Activated naive CD8-positive, alpha-beta T cell treated with anti-CD3 and anti-CD28 coated beads for 36 hours (primary cell): ENCODE data around the gene MLN. TPM values are rescaled to one million over a fixed set of nuclear protein-coding genes. Genes with fewer than 3 reads are reported as not detected.

ENCODE experiments used
- DNase-seq: peaks from one replicate; pipeline ENCODE4 v3.0.0; 2021
- H3K27ac Mint-ChIP-seq: one replicate; pipeline ENCODE4 v1.8.0; 2022; ENCODE audit warnings: mild to moderate bottlenecking, moderate library complexity, mixed read lengths
- H3K27me3 Mint-ChIP-seq: one replicate; pipeline ENCODE4 v1.8.0; 2022; ENCODE audit warnings: mild to moderate bottlenecking, mixed read lengths
- H3K36me3 Mint-ChIP-seq: one replicate; pipeline ENCODE4 v1.8.0; 2021; ENCODE audit warnings: mild to moderate bottlenecking, mixed read lengths
- H3K4me1 Mint-ChIP-seq: one replicate; pipeline ENCODE4 v1.8.0; 2021; ENCODE audit warnings: mixed read lengths
- H3K4me3 Mint-ChIP-seq: one replicate; pipeline ENCODE4 v1.8.0; 2022; ENCODE audit warnings: mild to moderate bottlenecking, moderate library complexity, mixed read lengths
- H3K9me3 Mint-ChIP-seq: one replicate; pipeline ENCODE4 v1.8.0; 2022; ENCODE audit warnings: mixed read lengths
- total RNA-seq, 2 experiments: library from RNA; stranded (reverse); gene quantifications; one replicate each; pipeline ENCODE4 v1.2.3, GENCODE V29; 2021

Gene MLN
- total RNA-seq = not detected

- peaks cover 15% of the 10 kb centered on the region for H3K27me3 Mint-ChIP-seq
- DNase-seq = no peak
- H3K36me3 Mint-ChIP-seq = no peaks in the 10 kb centered on the region
- H3K4me1 Mint-ChIP-seq = peaks cover 10% of the 10 kb centered on the region
- H3K9me3 Mint-ChIP-seq = no peaks in the 10 kb centered on the region
- no peak within 1 kb of the TSS for H3K27ac Mint-ChIP-seq
- H3K4me3 Mint-ChIP-seq = no peak within 1 kb of the TSS
Observed at GRCh38 chr6:33803571-33804053, at the start of gene MLN. TSS of gene MLN (minus strand) at chr6:33804003. CDS start at chr6:33801163, 2,840 bp downstream.

- H3K4me3 Mint-ChIP-seq = no peak overlapping the region
- no peak overlapping the region for H3K27ac Mint-ChIP-seq
- H3K27me3 Mint-ChIP-seq = peaks cover 30% of the 10 kb centered on the region
- H3K4me1 Mint-ChIP-seq = peaks cover 24% of the 10 kb centered on the region
- no peaks in the 10 kb centered on the region for H3K36me3 Mint-ChIP-seq
- no peaks in the 10 kb centered on the region for H3K9me3 Mint-ChIP-seq
- DNase-seq = no peak
Observed at GRCh38 chr6:33853026-33853425, 49.2 kb upstream of the MLN start.

- Mint-ChIP-seq H3K27ac (no peak overlapping the region), H3K9me3 (no peaks in the 10 kb centered on the region), H3K36me3 (no peaks in the 10 kb centered on the region), H3K4me1 (peaks cover 17% of the 10 kb centered on the region), H3K27me3 (peaks cover 30% of the 10 kb centered on the region), H3K4me3 (no peak overlapping the region)
- no peak for DNase-seq
Observed at GRCh38 chr6:33851959-33852358, 48.2 kb upstream of the MLN start.

GRCh38 chr6:33850869-33851541, 47.2 kb upstream of the MLN start:
- no peak for DNase-seq
- no peak overlapping the region for H3K4me3 Mint-ChIP-seq
- H3K27ac Mint-ChIP-seq = no peak overlapping the region

GRCh38 chr6:33850296-33850695, 46.5 kb upstream of the MLN start:
- Mint-ChIP-seq H3K27me3 (peaks cover 26% of the 10 kb centered on the region), H3K36me3 (no peaks in the 10 kb centered on the region), H3K4me3 (no peak overlapping the region), H3K9me3 (no peaks in the 10 kb centered on the region), H3K27ac (no peak overlapping the region), H3K4me1 (peaks cover 3% of the 10 kb centered on the region)
- no peak for DNase-seq

More at GRCh38 chr6:33850869-33851541, 47.2 kb upstream of the MLN start:
- Mint-ChIP-seq H3K27me3 (peaks cover 30% of the 10 kb centered on the region), H3K36me3 (no peaks in the 10 kb centered on the region), H3K4me1 (peaks cover 9% of the 10 kb centered on the region), H3K9me3 (no peaks in the 10 kb centered on the region)

GRCh38 chr6:33849500-33850075, 45.8 kb upstream of the MLN start:
- H3K4me3 Mint-ChIP-seq = no peak overlapping the region

GRCh38 chr6:33848484-33848883, 44.7 kb upstream of the MLN start:
- Mint-ChIP-seq H3K27me3 (peaks cover 16% of the 10 kb centered on the region), H3K9me3 (no peaks in the 10 kb centered on the region), H3K4me1 (no peaks in the 10 kb centered on the region), H3K27ac (no peak overlapping the region), H3K36me3 (no peaks in the 10 kb centered on the region), H3K4me3 (no peak overlapping the region)
- no peak for DNase-seq

More at GRCh38 chr6:33849500-33850075, 45.8 kb upstream of the MLN start:
- no peak for DNase-seq
- no peaks in the 10 kb centered on the region for H3K36me3 Mint-ChIP-seq
- H3K27me3 Mint-ChIP-seq = peaks cover 21% of the 10 kb centered on the region
- no peaks in the 10 kb centered on the region for H3K4me1 Mint-ChIP-seq
- H3K27ac Mint-ChIP-seq = no peak overlapping the region
- H3K9me3 Mint-ChIP-seq = no peaks in the 10 kb centered on the region

GRCh38 chr6:33847867-33848266, 44.1 kb upstream of the MLN start:
- DNase-seq = no peak
- Mint-ChIP-seq H3K27me3 (peaks cover 15% of the 10 kb centered on the region), H3K36me3 (no peaks in the 10 kb centered on the region), H3K4me3 (no peak overlapping the region), H3K4me1 (no peaks in the 10 kb centered on the region), H3K27ac (no peak overlapping the region), H3K9me3 (no peaks in the 10 kb centered on the region)

- Mint-ChIP-seq H3K4me3 (no peak overlapping the region), H3K27me3 (peaks cover 12% of the 10 kb centered on the region), H3K36me3 (no peaks in the 10 kb centered on the region), H3K27ac (no peak overlapping the region), H3K4me1 (no peaks in the 10 kb centered on the region), H3K9me3 (no peaks in the 10 kb centered on the region)
- no peak for DNase-seq
Observed at GRCh38 chr6:33847078-33847477, 43.3 kb upstream of the MLN start.

- no peak for DNase-seq
- no peaks in the 10 kb centered on the region for H3K9me3 Mint-ChIP-seq
- no peaks in the 10 kb centered on the region for H3K36me3 Mint-ChIP-seq
- H3K4me3 Mint-ChIP-seq = no peak overlapping the region
- no peaks in the 10 kb centered on the region for H3K4me1 Mint-ChIP-seq
- H3K27me3 Mint-ChIP-seq = peaks cover 12% of the 10 kb centered on the region
- H3K27ac Mint-ChIP-seq = no peak overlapping the region
Observed at GRCh38 chr6:33846226-33846625, 42.4 kb upstream of the MLN start.

GRCh38 chr6:33845031-33845745, 41.4 kb upstream of the MLN start:
- no peak for DNase-seq
- no peak overlapping the region for H3K27ac Mint-ChIP-seq
- no peaks in the 10 kb centered on the region for H3K9me3 Mint-ChIP-seq
- H3K4me3 Mint-ChIP-seq = no peak overlapping the region
- peaks cover 5% of the 10 kb centered on the region for H3K27me3 Mint-ChIP-seq
- H3K36me3 Mint-ChIP-seq = no peaks in the 10 kb centered on the region
- H3K4me1 Mint-ChIP-seq = peaks cover 4% of the 10 kb centered on the region

GRCh38 chr6:33843131-33844121, 39.6 kb upstream of the MLN start:
- Mint-ChIP-seq H3K36me3 (no peaks in the 10 kb centered on the region), H3K27me3 (no peaks in the 10 kb centered on the region), H3K9me3 (no peaks in the 10 kb centered on the region), H3K4me3 (no peak overlapping the region), H3K4me1 (peaks cover 11% of the 10 kb centered on the region), H3K27ac (no peak overlapping the region)
- DNase-seq = no peak

- no peak overlapping the region for H3K4me3 Mint-ChIP-seq
- DNase-seq = no peak
- H3K27me3 Mint-ChIP-seq = no peaks in the 10 kb centered on the region
- H3K9me3 Mint-ChIP-seq = peaks cover 4% of the 10 kb centered on the region
- H3K36me3 Mint-ChIP-seq = no peaks in the 10 kb centered on the region
- peaks cover 11% of the 10 kb centered on the region for H3K4me1 Mint-ChIP-seq
- no peak overlapping the region for H3K27ac Mint-ChIP-seq
Observed at GRCh38 chr6:33841868-33842267, 38.1 kb upstream of the MLN start.

GRCh38 chr6:33841070-33841469, 37.3 kb upstream of the MLN start:
- DNase-seq = no peak
- peaks cover 4% of the 10 kb centered on the region for H3K9me3 Mint-ChIP-seq
- H3K27me3 Mint-ChIP-seq = no peaks in the 10 kb centered on the region
- no peaks in the 10 kb centered on the region for H3K36me3 Mint-ChIP-seq
- peaks cover 11% of the 10 kb centered on the region for H3K4me1 Mint-ChIP-seq
- H3K4me3 Mint-ChIP-seq = no peak overlapping the region
- H3K27ac Mint-ChIP-seq = no peak overlapping the region
